ENCODE data around the gene DDC. TPM values are rescaled to one million over a fixed set of nuclear protein-coding genes. Genes with fewer than 3 reads are reported as not detected.
"Not testable (repeated sequence)": the region's sequence is repeated elsewhere in the genome, so short reads cannot be mapped to it uniquely, and the experiment has no call there.

Gene DDC
- polyA plus RNA-seq, 1 donor: not detected

DNA sequence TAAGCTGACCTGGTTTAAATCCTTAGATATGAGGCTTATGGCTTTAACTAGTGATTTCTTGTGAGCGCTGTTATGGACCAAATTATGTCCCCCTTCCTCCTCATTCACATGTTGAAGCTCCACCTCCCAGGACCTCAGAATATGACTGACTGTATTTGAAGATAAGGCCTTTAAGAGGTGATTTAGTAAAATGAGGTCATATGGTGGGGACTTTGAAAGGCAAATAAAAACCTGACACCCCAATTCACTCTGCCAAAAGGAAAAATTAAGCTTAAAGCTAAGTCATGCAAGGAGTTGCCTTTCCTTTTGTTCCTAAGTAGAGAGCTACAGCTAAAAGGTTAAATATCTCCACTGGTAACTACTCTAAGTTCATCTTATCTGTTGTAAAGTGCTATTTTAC lies 78.7 kb downstream of the DDC start:
- DNase-seq (ENCODE audit: low read depth): no peak

DNA sequence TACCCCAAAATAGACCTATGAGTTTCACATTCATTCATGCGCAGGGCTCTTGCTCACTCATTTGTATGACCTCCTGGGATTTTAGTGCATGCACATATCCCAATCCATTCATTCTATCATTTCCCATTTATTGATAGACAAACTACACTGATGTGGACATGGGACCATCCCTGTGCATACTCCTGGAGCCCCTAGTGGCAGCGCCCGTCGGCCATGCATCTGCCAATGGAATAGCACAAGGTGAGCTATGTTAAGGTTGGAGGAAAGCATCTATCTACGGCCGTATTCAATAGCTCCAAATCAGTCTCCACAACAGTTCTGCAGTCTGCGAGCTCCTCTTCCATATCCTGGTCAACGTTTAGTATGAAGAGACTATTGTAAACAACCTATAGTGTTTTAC lies 83.3 kb downstream of the DDC start:
- DNase-seq (ENCODE audit: low read depth): no peak

DNA sequence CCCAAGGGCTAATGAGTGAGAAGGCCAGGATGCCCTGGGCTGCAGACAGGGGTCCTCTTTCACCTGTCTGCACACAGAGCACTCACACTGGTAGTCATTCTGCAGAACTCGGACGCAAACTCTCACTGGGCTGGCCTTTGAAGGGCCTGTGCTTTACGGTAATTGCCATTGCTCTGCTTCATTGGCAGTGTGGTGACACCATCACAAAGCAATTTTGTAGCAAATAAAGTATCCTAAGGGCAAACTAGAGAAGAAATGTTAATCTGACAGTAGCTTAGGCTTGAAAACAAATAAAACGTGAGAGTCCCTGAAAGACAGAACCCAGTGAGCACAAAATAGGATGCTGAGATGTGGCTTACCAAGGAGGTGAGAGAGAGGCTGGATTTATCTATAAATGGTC lies 84.4 kb downstream of the DDC start:
- no peak for DNase-seq (ENCODE audit: low read depth)

DNA sequence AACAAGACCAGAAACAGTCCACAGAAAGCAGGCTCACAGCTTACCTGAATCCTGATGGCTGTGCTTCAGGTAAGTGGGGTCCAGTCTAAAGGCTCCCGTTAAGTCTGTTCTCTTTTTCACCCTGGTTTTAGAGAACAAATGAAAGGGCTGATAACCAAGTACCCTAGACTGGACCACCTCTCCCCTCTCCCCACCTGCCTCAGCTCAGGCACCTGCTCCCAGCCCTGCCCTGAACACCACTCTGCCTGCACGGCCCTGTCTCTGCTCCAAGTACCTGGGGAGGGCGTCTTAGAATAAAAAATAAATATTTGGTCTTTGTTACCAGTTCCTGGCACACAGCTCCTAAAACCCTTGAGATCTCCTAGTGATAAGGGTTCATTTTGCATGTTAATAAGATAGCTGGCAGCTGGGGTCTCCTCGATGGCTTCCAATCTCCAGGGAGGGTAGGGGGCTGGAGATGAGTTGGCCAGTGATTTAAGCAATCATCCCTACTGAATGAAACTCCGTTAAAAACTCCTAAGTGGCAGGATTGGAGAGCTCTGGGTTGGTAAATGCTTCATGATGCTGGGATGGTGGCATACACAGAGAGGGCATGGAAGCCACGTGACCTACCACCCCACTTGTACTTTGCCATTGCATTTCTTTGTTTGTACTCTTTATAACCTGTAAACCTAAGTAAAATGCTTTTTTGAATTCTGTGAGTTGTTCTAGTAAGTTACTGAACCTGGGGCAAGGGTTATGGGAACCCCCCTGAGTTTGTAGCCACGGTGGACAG lies 85.3 kb downstream of the DDC start:
- DNase-seq (ENCODE audit: low read depth): no peak

DNA sequence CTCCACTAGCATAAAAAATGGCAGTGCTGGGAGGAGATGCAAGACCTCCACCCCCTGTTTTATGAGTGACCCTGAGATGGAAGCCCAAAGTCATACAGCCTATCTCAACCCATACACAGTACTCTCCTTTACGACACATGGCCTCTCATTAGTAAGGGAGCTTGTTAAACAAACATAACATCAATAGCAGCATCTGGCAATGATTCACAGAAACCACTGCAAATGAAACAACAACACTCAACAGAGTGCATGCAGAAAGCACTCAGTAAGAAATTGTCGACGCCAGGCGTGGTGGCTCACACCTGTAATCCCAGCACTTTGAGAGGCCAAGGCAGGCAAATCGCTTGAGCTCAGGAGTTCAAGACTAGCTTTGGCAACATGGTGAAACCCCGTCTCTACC lies 87.6 kb downstream of the DDC start:
- no peak for DNase-seq (ENCODE audit: low read depth)

DNA sequence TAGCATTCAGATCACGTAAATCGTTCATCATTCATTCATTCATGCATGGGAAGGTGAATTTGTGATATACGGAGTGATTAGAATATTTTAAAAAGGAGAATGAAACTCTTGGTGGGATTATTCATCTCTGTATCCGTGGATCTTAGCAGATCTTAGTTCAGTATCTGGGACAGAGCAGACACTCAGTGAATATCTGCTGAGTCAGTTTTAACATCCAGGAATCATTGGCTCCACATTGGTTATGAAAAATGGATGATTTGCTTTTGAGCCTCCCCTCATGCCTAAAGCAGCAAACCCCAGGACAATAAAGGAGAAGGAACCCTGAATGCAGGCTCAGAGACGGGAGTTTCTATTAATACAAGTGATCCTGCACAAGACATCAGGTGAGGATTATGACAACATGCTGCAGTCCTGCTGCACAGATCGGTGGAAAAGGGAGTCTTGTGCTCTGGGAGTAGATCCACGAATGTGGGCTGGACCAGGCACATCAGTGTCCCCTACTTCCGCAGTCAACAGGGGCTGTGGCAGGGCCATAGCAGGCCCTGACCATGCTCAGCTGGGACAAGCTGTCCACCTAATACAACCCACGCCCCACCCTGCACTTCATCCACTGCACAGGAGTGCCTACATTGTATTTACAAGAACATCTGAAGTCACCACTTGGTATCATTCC lies 88.1 kb downstream of the DDC start:
- no peak for DNase-seq (ENCODE audit: low read depth)

DNA sequence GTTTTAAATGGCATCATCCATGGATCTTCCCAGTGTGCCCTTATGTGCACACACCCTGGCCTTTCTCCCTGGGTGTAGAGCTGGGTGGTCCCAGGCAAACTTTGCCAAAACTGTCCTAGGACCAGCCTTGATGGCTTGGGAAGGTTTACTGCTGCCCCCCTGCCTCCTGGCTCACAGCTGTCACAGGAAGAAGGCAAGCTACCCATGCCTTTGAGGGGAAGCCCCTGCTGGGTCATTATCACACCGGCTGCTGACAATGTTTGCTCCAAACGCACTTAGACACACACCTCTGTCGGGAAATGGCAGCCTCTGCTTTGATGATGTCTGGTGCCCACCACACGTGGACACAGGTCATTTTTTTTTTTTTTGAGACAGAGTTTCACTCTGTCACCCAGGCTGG lies 89.9 kb downstream of the DDC start:
- no peak for DNase-seq (ENCODE audit: low read depth)

DNA sequence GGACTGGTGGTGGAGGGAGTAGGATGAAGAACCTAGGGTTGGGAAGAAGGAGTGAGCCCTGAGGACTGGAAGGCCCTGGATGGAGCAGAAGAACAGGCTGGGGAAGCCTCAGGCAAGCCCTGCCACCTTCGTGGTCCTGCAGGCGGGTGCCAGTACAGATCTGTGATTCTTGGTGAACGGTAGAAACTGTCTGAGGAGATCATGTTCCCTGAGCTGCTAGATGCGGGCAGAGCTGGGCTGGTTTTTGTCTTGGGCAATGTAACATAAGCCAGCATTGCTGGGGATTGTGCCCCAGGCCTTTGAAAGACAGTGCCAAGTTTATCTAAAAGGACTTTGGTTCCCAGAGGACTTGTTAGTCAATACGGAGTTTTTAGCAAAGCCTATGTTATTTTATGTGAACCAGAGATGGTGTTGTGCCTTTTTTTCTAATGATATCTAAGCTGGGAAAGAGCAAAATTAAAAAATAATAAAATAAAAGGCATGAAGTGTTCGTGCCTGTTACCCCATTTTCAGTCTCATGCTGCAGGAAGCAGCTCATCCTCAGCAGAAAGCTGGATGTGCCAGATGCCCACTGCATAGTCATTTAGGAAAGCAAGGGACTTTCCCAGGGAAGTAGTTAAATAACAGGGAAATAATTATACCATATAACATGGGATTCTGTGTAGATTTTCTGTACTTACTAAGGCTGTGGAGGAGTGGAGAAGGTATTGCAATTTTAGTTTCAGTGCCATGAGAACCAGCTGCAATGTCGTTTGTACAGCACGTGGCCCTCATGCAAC lies 90.6 kb downstream of the DDC start:
- no peak for DNase-seq (ENCODE audit: low read depth)

DNA sequence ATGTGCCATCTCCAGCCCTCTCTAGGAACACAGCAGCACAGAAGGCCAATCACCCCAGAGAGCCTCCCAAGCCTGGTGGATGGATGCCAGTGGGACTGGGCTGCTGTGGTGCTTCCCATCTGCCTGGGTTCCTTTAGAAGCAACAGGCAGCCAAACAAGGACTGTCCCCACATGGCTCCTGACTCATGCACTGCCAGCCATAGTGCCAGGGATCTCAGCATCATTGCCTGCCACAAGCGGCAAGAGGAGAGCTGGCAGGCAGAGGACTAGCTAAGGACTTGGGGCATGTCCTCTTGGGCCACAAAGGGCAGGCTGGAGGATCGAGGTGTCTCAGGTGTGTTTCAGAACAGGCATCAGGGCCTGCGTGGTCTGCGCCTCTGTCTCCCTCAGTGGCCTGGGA lies 91.7 kb downstream of the DDC start:
- DNase-seq (ENCODE audit: low read depth): no peak

DNA sequence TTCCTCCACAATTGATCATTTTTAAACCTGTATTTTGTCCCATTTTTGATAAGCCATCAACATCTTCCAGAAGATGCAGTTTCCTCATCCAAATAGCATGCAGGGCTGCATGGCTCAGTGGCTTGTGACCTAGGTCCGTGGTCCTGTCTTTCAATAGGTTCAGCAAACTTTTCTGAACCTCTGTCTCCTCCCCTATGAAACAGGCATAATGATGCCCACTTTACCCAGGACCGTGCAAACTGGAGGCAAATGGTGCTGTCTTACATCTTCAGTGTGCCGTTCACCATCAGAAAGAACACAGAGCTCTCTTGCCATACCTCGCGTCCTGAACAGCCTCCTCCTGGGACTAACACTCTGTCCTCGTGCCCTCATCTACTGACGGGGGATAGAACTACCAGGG lies 92.8 kb downstream of the DDC start:
- no peak for DNase-seq (ENCODE audit: low read depth)

DNA sequence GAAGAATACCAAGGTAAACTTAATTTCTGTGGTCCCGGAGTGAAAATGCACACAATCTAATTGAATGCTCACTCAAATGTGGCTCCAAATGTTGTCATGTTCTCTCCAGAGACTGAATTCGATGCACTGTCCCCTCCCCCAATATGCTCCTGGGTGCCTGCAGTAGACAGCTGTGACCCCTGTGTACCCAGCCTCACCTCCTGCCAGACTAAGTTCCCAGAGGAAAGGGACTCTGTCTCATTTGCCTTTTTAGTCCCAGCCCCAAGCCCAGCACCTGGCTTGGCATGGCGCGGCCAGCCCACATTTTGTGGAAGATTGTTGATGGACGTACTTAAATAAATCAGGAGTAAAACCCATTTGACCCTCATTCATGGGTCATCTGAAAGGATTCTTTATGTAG lies 93.2 kb downstream of the DDC start:
- DNase-seq (ENCODE audit: low read depth): no peak

DNA sequence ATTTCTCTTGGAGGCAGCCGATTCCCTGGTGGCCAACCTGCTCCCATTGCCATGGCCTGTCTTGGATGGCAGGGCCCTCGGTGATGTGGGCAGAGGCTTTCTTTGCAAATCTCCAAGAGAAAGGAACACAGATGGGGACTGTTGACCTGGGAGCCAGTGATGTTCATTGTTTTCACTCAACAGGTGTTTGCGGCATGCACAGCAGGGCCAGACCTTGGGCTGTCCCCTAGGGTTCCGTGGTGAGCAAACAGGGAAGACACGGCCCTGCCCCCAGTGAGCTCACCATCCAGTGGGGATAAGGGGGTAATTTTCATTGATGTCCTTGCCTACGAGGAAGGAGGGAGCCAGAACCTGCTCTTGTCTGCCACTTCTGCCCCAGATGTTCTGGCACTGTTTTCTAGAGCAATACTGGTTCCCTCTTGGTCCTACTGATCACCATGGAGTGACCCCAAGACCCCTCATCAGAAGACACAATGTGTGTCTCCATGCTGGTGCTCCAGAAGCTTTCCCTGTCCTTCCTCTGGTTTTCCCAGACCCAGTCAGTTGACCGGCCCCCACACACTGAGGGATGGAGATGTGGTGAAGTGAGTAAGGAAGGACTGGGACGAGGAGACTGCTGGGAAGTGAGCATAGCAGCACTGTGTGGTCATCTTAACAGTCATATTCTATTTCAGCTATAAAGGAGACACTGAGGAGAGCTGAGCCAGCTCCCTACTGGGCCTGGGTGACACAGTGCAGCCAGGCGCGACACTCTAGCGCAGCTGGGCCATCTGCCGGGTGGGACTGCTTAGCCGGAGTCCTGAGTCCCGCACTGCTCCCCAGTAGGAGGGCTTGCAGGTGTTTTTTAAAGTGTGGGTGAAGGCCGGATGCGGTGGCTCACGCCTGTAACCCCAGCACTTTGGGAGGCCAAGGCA lies 94.7 kb downstream of the DDC start:
- no peak for DNase-seq (ENCODE audit: low read depth)

DNA sequence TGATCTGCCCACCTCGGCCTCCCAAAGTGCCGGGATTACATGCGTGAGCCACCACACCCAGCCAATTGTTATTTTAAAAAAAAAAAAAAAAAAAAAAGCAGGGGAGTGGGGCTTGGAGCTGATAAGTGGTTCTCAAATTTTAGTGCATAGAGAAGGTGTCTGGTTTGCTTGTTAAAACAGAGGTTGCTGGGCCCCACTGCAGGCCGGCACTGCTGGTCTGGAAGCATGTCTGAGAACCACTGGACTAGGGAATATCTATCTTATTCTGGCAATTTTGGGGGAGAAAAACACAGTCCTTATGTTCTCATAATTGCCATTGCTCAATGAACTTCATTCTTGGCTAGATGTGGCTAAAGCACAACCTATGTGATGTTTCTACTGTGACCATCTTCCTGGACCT lies 96.0 kb downstream of the DDC start:
- DNase-seq (ENCODE audit: low read depth): no peak

DNA sequence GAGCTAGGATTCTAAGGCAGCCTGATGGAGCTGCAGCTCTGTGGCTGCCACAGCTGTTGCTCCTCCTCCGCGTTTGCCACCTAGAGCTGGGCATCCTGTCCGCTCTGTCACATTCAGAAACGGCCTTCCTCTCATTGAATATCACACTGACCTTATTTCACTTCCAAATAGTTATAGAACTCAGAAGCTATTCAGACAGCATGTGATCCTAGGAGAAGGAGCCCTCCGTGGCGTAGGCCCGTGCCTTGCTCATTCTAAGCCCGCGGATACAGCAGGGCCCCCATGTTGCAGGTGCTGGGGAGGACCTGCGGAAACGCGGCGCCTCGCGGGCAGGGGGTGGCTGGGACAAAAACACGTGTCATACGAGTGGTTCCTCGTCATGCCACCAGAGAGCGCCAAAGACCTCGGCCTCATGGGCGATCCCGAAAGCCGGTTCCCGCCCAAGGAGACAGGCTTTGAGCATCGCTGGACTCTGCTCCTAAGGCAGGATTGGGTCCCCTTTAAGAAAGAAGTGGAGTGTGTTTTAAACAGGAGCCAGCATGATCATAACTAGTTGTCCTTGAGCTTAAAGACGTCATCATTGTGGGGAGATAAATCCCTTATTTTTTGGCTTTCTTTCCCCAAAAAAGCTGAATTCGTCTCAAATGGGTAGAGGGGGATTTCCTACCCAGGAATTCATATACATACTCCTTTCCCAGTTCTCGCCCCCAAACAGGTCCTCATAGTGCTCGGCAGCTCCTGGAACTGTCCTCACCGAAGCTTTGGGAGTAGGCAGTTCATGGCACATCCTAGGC lies 97.2 kb downstream of the DDC start:
- peak; percentile 46 for DNase-seq (ENCODE audit: low read depth)

DNA sequence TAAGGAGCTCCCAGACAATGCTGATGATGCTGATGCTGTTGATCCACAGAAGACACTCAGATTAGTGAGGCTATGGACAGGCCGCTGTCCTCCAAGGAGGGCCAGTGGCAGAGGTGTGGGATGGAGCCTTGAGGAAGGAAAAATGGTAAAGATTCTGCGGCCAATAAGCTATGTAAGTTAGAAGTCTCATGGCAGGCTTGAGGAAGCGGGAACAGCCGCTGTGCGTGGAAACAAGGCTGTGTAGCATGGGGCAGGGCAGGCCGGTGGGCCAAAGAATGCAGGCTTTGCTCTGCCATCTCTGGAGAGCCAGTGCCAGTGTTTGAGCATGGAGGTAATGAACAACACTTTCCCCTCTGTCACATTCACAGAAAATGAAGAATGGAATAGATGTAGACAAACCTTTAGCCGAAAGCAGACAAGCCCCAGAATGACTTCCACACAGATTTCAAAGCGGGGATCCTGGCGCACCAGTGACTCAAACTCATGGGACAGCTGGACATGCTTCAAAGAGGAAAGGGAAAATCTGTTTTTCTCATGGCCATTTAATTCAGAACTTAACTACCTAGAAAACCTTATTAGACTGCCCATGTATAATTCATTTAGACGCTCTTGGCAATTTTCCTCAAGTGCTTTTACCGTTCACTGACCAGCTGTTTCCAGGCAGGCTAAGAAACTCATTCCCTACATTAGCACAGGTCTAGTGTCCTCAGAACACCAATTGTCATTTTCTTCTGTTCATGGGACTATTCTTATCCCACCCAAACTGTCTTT lies 98.2 kb downstream of the DDC start:
- DNase-seq (ENCODE audit: low read depth): no peak

DNA sequence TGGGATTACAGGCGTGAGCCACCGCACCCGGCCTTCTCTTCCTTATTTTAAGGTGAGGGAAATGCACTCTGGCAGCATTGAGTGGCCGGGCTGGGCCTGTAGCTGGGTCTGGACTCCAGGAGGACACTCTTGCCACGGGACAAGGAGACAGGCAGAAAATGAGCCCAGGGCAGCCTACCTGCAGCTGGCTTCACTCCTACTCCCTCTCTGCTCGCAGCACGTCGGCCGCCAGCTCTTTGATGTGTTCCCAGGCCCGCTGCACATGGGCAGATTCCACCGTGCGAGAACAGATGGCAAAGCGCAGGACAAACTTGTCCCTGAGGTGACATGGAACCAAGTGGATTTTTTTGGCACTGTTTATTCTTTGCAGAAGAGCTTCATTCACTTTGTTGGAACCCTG lies 102.2 kb downstream of the DDC start:
- no peak for DNase-seq (ENCODE audit: low read depth)

DNA sequence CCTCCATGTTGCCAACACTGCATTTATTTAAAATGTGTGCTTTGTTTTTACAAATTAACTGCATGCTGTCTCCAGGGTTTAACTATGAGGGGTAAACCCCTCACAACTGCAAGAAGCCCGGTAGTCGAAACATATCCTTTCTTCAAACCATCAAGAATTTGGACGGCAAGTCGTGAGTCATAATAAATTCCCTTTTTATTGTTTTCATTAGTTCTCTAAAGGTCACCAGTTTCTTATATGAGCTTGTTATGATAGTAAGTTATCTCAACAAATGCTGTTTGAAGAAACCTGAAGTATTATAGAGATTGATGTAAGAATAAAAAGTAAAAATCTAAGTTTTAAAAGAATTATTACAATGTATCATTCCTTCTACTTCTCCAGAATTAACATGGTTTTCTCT lies 102.8 kb downstream of the DDC start:
- no peak for DNase-seq (ENCODE audit: low read depth)

DNA sequence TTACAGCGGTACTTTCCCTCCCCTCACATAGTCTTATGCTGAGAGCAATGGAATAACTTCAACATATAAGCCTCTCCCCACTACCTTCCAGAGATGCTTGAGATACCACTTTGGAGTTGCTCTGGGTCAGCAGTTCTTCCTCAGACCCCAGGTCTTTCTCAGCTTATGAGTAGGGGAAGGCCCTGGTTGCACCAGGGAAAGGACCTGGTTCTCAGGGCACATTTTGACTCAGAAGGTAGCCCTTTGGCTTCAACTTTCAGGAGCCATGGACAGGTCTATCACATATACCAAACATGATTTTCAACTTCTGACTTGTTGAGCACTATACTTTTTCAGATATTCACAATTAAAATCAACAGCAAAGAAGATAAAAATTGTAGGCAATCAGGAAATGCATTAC lies 103.5 kb downstream of the DDC start:
- DNase-seq (ENCODE audit: low read depth): no peak

DNA sequence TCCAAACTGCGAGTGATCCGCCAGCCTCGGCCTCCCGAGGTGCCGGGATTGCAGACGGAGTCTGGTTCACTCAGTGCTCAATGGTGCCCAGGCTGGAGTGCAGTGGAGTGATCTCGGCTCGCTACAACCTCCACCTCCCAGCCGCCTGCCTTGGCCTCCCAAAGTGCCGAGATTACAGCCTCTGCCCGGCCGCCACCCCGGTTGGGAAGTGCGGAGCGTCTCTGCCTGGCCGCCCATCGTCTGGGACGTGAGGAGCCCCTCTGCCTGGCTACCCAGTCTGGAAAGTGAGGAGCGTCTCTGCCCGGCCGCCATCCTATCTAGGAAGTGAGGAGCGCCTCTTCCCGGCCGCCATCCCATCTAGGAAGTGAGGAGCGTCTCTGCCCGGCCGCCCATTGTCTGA lies 106.0 kb downstream of the DDC start:
- DNase-seq (ENCODE audit: low read depth): not testable (repeated sequence)

DNA sequence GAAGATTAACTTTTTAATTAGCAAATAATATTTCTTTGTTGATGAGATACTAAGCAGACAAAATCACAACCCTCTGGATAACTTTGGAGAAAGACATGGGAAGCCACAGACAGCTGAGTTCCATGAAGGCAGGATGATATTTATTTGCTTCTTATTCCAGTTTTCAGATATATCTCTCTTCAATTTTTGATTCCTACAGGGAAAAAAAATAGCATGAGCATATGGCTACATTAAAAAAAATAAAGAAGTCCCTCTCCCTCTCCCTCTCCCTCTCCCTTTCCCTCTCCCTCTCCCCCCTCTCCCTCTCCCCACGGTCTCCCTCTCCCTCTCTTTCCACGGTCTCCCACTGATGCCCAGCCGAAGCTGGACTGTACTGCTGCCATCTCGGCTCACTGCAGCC lies 106.6 kb downstream of the DDC start:
- DNase-seq (ENCODE audit: low read depth): not testable (repeated sequence)
